ENCODE results near the gene FMN1.

FMN1 gene

DNA sequence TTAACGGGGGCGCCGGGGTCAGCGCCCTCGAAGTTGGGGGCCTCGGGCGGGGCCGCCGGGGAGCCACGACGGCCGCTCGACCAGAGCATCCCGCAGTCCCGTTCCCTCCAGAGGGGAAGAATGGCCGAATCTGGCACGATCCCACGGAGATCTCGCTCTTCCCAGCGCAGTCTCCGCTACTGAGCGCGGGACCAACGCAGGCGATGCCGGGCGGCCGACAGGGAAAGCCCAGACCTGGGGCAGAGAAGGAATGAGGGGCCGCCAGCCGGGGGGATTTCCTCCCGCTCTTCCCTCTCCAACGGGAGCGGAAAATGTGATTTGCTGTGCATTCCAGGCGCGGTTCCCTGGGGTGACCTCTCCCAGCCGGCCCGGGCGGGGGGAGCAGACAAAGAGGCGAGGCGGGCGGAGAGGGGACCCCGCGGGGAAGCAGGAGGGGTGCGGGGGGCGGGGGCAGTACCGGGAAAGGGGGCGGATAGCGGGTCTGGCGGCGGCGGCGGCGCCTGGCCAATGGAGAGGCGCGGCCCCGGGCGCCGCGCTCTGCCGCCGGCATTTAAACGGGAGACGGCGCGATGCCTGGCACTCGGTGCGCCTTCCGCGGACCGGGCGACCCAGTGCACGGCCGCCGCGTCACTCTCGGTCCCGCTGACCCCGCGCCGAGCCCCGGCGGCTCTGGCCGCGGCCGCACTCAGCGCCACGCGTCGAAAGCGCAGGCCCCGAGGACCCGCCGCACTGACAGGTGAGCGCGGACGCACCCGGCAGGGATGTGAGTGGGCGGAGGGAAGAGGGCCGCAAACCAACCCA is 476.9 kb downstream of the FMN1 start, which contains the start of gene GREM1:
TSS of gene GREM1 (plus strand) at position 579 of the 801 bp plus-strand sequence. CDS start 12,687 bp downstream, outside the sequence.
- no peak for DNase-seq (ENCODE audit: extremely low spot score)
- CTCF ChIA-PET = no interaction called here
- POLR2A ChIA-PET = no interaction called here
- TF ChIP-seq ARNT (IDR thresholded peaks at IDR 0.05) = no peak

DNA sequence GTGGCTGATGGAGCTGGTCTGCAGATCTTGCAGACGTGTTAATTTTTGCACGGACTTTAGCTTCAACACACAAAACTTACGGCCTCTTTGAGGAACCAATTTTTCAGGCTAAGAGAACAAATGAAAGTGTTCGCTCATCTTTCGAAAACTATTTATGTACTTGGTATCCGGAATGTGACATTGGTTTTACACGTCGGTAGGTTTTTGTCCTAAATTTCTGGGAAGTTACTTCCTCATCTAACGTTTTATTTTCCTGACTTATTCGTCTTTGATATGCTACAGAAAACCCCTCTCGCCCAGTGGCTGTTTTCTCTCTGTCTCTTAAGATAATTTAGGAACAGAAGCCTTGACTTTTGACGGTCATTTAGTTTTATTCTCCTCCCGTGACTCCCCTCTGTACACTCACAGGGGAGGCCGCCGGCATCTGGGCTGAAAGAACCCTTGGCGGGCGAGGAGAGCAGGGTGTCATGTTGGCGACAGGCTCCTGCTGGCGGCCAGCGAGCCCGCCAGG is 477.5 kb downstream of the FMN1 start:
- DNase-seq (ENCODE audit: extremely low spot score) = no peak
- POLR2A ChIA-PET = no interaction called here

GRCh38 chr15:32716216-32716914 is 478.1 kb downstream of the FMN1 start:
- ChIA-PET POLR2A (no interaction called here), CTCF (no interaction called here)
- TF ChIP-seq TARDBP (IDR thresholded peaks at IDR 0.05) = no peak
- TF ChIP-seq HDGF (IDR thresholded peaks at IDR 0.05; ENCODE audit: borderline replicate concordance) = no peak
- TF ChIP-seq L3MBTL2 (conservative IDR thresholded peaks at IDR 0.05) = no peak
- no peak for TF ChIP-seq FOXA1 (IDR thresholded peaks at IDR 0.05)
- TF ChIP-seq NFRKB (IDR thresholded peaks at IDR 0.05) = no peak
- no peak for TF ChIP-seq ZNF384 (IDR thresholded peaks at IDR 0.05)
- TF ChIP-seq SUZ12 (IDR thresholded peaks at IDR 0.05) = no peak
- no peak for DNase-seq (ENCODE audit: extremely low spot score)

More for the DNA sequence above, 477.5 kb downstream of the FMN1 start:
- TF ChIP-seq SUZ12 (IDR thresholded peaks at IDR 0.05) = no peak
- TF ChIP-seq CTBP1 (IDR thresholded peaks at IDR 0.05; ENCODE audit: borderline replicate concordance) = no peak
- no peak for TF ChIP-seq FOXK2 (IDR thresholded peaks at IDR 0.05)
- no peak for TF ChIP-seq TARDBP (IDR thresholded peaks at IDR 0.05)
- CTCF ChIA-PET = no interaction called here

All from HEK293T (cell line).